WTC11 (cell line): ENCODE data around the gene NECTIN1. TPM values are rescaled to one million over a fixed set of nuclear protein-coding genes. Genes with fewer than 3 reads are reported as not detected.

Experiments used
- ATAC-seq: fragments of 200-7000 bp; cut with Tn5 transposase; 2 replicates; pipeline ENCODE4 v1.10.0; 2021; ENCODE audit warnings: mild to moderate bottlenecking, moderate library complexity
- CTCF ChIA-PET: fragments of 300-600 bp; sonication (Branson Sonifier 250); formaldehyde crosslinking; loops from one replicate; lab custom pipeline; 2021; ENCODE audit warnings: antibody characterized with exemption; lab: Charles Lee
- POLR2A ChIA-PET: fragments of 350-600 bp; sonication (Branson Sonifier 250); formaldehyde crosslinking; loops from one replicate; lab custom pipeline; 2021; ENCODE audit warnings: antibody characterized with exemption; lab: Charles Lee
- DNase-seq: peaks from one replicate; pipeline ENCODE4 v3.0.0; 2021; ENCODE audit warnings: low spot score
- H3K27ac Mint-ChIP-seq: 2 replicates; pipeline ENCODE4 v1.8.0; 2021; ENCODE audit warnings: mixed read lengths
- H3K27me3 Mint-ChIP-seq: 2 replicates; pipeline ENCODE4 v1.8.0; 2021; ENCODE audit warnings: low read depth, mild to moderate bottlenecking, moderate library complexity, mixed read lengths
- H3K36me3 Mint-ChIP-seq: 2 replicates; pipeline ENCODE4 v1.8.0; 2021; ENCODE audit warnings: mixed read lengths
- H3K4me1 Mint-ChIP-seq: 2 replicates; pipeline ENCODE4 v1.8.0; 2022; ENCODE audit warnings: mixed read lengths
- H3K4me3 Mint-ChIP-seq: 2 replicates; pipeline ENCODE4 v1.8.0; 2021; ENCODE audit warnings: mild to moderate bottlenecking, moderate library complexity, mixed read lengths
- H3K9me3 Mint-ChIP-seq: 2 replicates; pipeline ENCODE4 v1.8.0; 2021; ENCODE audit warnings: mixed read lengths
- ATF1 ChIP-seq: sonication (generic); formaldehyde crosslinking; IDR thresholded peaks from 2 replicates; pipeline ENCODE4 v1.8.1; 2023; ENCODE audit warnings: mild to moderate bottlenecking, moderate library complexity, missing genetic modification reagents
- CREM ChIP-seq: sonication (generic); formaldehyde crosslinking; IDR thresholded peaks from 2 replicates; pipeline ENCODE4 v1.8.1; 2022; ENCODE audit warnings: mild to moderate bottlenecking, missing genetic modification reagents, moderate library complexity
- ELF4 ChIP-seq: sonication (generic); formaldehyde crosslinking; IDR thresholded peaks from 2 replicates; pipeline ENCODE4 v1.8.1; 2022; ENCODE audit warnings: low read depth, mild to moderate bottlenecking, moderate library complexity, missing genetic modification reagents
- GABPB1 ChIP-seq: sonication (generic); formaldehyde crosslinking; IDR thresholded peaks from 2 replicates; pipeline ENCODE4 v1.8.1; 2023; ENCODE audit warnings: mild to moderate bottlenecking, missing genetic modification reagents
- KAT7 ChIP-seq: sonication (generic); formaldehyde crosslinking; IDR thresholded peaks from 2 replicates; pipeline ENCODE4 v1.8.1; 2023; ENCODE audit warnings: missing genetic modification reagents, mild to moderate bottlenecking, borderline replicate concordance
- MYBL2 ChIP-seq: sonication (generic); formaldehyde crosslinking; IDR thresholded peaks from 2 replicates; pipeline ENCODE4 v1.8.1; 2023; ENCODE audit warnings: mild to moderate bottlenecking, moderate library complexity, missing genetic modification reagents
- NFE2L1 ChIP-seq: sonication (generic); formaldehyde crosslinking; IDR thresholded peaks from 2 replicates; pipeline ENCODE4 v1.8.1; 2023; ENCODE audit warnings: missing genetic modification reagents
- NR3C1 ChIP-seq: sonication (generic); formaldehyde crosslinking; conservative IDR thresholded peaks from 2 replicates; pipeline ENCODE4 v1.8.1; 2023; ENCODE audit warnings: low read depth, mild to moderate bottlenecking, missing genetic modification reagents
- TP53 ChIP-seq: sonication (generic); formaldehyde crosslinking; IDR thresholded peaks from 2 replicates; pipeline ENCODE4 v1.8.1; 2023; ENCODE audit warnings: mild to moderate bottlenecking, missing genetic modification reagents
- ZNF121 ChIP-seq: sonication (generic); formaldehyde crosslinking; IDR thresholded peaks from 2 replicates; pipeline ENCODE4 v1.8.0; 2023; ENCODE audit warnings: missing genetic modification reagents
- total RNA-seq: library from RNA; stranded (reverse); gene quantifications from 3 replicates; pipeline ENCODE4 v1.2.3, GENCODE V29; 2021
- TF ChIP-seq, protein P1 (sequence below): sonication (generic); formaldehyde crosslinking; conservative IDR thresholded peaks from 2 replicates; pipeline ENCODE4 v1.8.1; 2023; ENCODE audit warnings: mild to moderate bottlenecking, low read depth, missing genetic modification reagents, moderate library complexity
- TF ChIP-seq, protein P2 (sequence below): sonication (generic); formaldehyde crosslinking; IDR thresholded peaks from 2 replicates; pipeline ENCODE4 v1.8.0; 2022; ENCODE audit warnings: mild to moderate bottlenecking, missing genetic modification reagents
- TF ChIP-seq, protein P3 (sequence below): fragments of 250-450 bp; sonication (Bioruptor Pico); IDR thresholded peaks from 2 replicates; pipeline ENCODE4 v2.1.2; 2022; ENCODE audit warnings: mild to moderate bottlenecking, moderate library complexity
- TF ChIP-seq, protein P4 (sequence below): fragments of 250-450 bp; sonication (Bioruptor Pico); IDR thresholded peaks from 2 replicates; pipeline ENCODE4 v1.9.0; 2021; ENCODE audit warnings: mild to moderate bottlenecking, borderline replicate concordance
- TF ChIP-seq, protein P5 (sequence below): sonication (generic); formaldehyde crosslinking; conservative IDR thresholded peaks from 2 replicates; pipeline ENCODE4 v1.8.1; 2022; ENCODE audit warnings: mild to moderate bottlenecking, missing genetic modification reagents
- TF ChIP-seq, protein P6 (sequence below): fragments of 250-450 bp; sonication (Bioruptor Pico); conservative IDR thresholded peaks from 2 replicates; pipeline ENCODE4 v1.9.0; 2021; ENCODE audit warnings: mild to moderate bottlenecking

NECTIN1 gene
- total RNA-seq, 1 experiment from 2014 or later: 86.2 TPM

DNA sequence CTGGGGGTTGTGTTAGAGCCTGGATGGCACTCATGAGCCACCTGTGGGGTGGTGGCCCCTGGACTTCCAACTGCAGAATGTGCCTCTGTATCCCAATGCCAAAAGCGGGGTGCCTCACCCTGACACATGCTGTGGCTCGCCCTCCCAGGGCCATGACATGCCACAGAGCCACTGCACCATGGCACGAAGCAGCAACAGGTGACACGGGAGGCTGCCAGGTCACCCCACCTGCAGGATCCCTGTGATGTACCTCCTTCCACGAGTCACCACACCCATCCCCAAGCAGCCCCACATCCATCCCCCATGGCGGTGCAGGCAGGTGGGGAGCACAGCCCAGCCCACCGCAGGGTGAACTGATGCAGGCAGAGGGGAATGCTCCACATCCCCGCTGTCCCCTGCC is 14.8 kb downstream of the NECTIN1 start:
- ChIA-PET CTCF (interaction anchor here (4.6 kb wide), 1 partner anchor 16 kb away, joined by 19 read pairs; the partner anchor contains the start of gene NECTIN1), POLR2A (no interaction called here)
- Mint-ChIP-seq H3K9me3 (no peaks in the 10 kb centered on the region), H3K4me3 (no peak overlapping the region), H3K27me3 (no peaks in the 10 kb centered on the region; the same call in 1 of the 2 replicates), H3K27ac (no peak overlapping the region), H3K4me1 (peaks cover 81% of the 10 kb centered on the region), H3K36me3 (no peaks in the 10 kb centered on the region)
- TF ChIP-seq, protein P1, sequence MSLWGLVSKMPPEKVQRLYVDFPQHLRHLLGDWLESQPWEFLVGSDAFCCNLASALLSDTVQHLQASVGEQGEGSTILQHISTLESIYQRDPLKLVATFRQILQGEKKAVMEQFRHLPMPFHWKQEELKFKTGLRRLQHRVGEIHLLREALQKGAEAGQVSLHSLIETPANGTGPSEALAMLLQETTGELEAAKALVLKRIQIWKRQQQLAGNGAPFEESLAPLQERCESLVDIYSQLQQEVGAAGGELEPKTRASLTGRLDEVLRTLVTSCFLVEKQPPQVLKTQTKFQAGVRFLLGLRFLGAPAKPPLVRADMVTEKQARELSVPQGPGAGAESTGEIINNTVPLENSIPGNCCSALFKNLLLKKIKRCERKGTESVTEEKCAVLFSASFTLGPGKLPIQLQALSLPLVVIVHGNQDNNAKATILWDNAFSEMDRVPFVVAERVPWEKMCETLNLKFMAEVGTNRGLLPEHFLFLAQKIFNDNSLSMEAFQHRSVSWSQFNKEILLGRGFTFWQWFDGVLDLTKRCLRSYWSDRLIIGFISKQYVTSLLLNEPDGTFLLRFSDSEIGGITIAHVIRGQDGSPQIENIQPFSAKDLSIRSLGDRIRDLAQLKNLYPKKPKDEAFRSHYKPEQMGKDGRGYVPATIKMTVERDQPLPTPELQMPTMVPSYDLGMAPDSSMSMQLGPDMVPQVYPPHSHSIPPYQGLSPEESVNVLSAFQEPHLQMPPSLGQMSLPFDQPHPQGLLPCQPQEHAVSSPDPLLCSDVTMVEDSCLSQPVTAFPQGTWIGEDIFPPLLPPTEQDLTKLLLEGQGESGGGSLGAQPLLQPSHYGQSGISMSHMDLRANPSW (CRISPR knock-in tag): no peak
- TF ChIP-seq ATF1 (no peak), KAT7 (no peak), ZNF121 (CRISPR knock-in tag) (no peak), CREM (CRISPR knock-in tag) (no peak), GABPB1 (no peak), MYBL2 (no peak), TP53 (no peak), NR3C1 (CRISPR knock-in tag) (no peak), ELF4 (CRISPR knock-in tag) (no peak), NFE2L1 (CRISPR knock-in tag) (no peak)
- TF ChIP-seq, protein P2, sequence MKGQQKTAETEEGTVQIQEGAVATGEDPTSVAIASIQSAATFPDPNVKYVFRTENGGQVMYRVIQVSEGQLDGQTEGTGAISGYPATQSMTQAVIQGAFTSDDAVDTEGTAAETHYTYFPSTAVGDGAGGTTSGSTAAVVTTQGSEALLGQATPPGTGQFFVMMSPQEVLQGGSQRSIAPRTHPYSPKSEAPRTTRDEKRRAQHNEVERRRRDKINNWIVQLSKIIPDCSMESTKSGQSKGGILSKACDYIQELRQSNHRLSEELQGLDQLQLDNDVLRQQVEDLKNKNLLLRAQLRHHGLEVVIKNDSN: no peak
- TF ChIP-seq, protein P3, sequence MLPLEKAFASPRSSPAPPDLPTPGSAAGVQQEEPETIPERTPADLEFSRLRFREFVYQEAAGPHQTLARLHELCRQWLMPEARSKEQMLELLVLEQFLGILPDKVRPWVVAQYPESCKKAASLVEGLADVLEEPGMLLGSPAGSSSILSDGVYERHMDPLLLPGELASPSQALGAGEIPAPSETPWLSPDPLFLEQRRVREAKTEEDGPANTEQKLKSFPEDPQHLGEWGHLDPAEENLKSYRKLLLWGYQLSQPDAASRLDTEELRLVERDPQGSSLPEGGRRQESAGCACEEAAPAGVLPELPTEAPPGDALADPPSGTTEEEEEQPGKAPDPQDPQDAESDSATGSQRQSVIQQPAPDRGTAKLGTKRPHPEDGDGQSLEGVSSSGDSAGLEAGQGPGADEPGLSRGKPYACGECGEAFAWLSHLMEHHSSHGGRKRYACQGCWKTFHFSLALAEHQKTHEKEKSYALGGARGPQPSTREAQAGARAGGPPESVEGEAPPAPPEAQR: no peak
- TF ChIP-seq, protein P4, sequence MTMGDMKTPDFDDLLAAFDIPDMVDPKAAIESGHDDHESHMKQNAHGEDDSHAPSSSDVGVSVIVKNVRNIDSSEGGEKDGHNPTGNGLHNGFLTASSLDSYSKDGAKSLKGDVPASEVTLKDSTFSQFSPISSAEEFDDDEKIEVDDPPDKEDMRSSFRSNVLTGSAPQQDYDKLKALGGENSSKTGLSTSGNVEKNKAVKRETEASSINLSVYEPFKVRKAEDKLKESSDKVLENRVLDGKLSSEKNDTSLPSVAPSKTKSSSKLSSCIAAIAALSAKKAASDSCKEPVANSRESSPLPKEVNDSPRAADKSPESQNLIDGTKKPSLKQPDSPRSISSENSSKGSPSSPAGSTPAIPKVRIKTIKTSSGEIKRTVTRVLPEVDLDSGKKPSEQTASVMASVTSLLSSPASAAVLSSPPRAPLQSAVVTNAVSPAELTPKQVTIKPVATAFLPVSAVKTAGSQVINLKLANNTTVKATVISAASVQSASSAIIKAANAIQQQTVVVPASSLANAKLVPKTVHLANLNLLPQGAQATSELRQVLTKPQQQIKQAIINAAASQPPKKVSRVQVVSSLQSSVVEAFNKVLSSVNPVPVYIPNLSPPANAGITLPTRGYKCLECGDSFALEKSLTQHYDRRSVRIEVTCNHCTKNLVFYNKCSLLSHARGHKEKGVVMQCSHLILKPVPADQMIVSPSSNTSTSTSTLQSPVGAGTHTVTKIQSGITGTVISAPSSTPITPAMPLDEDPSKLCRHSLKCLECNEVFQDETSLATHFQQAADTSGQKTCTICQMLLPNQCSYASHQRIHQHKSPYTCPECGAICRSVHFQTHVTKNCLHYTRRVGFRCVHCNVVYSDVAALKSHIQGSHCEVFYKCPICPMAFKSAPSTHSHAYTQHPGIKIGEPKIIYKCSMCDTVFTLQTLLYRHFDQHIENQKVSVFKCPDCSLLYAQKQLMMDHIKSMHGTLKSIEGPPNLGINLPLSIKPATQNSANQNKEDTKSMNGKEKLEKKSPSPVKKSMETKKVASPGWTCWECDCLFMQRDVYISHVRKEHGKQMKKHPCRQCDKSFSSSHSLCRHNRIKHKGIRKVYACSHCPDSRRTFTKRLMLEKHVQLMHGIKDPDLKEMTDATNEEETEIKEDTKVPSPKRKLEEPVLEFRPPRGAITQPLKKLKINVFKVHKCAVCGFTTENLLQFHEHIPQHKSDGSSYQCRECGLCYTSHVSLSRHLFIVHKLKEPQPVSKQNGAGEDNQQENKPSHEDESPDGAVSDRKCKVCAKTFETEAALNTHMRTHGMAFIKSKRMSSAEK: no peak
- TF ChIP-seq, protein P5, sequence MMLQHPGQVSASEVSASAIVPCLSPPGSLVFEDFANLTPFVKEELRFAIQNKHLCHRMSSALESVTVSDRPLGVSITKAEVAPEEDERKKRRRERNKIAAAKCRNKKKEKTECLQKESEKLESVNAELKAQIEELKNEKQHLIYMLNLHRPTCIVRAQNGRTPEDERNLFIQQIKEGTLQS (CRISPR knock-in tag): no peak
- TF ChIP-seq, protein P6, sequence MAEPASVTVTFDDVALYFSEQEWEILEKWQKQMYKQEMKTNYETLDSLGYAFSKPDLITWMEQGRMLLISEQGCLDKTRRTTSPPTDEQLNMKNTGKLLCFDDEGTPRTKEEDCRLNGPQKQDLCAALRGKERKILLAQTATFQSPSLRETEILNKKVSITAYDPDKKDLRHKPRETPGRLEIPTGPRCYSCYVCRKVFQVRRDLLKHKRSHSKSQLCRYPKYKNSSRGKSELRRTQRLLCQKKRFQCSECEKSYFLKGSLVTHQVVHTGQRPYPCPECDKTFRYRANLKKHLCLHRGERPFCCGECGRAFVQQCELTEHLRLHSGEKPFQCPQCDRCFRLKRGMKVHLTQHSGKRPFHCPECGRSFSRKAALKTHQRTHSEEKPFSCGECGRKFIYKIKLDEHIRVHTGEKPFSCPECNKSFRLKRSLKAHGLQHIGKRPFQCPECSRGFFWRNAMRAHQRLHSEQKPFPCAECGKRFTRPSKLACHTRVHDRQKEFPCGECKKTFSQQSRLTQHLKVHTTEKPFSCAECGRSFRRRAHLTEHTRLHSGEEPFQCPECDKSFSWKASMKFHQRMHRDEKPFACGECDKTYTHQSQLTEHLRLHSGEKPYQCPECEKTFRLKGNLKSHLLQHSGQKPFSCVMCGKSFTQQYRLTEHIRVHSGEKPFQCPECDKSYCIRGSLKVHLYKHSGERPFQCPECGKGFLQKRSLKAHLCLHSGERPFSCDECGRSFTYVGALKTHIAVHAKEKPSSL (CRISPR knock-in tag): no peak
- no peak for DNase-seq
- ATAC-seq: no peak
